ENCODE measurements around the gene SSH2.
"Not testable (repeated sequence)": the region's sequence is repeated elsewhere in the genome, so short reads cannot be mapped to it uniquely, and the experiment has no call there.

Gene SSH2

GRCh38 chr17:29653995-29654714 lies 275.9 kb downstream of the SSH2 start:
- intact Hi-C loops (cut with DNase I; ENCODE audit: low total_unique reads) = no loop called here
- no peaks in the 10 kb centered on the region for H3K4me1 ChIP-seq
- no peak overlapping the region for H3K27ac ChIP-seq
- no peaks in the 10 kb centered on the region for H3K9me3 ChIP-seq
- H3K27me3 ChIP-seq = no peaks in the 10 kb centered on the region
- H3K36me3 ChIP-seq = peaks cover 0 to 11% (median 11%) of the 10 kb centered on the region in 3 donors
- no peak for DNase-seq
- H3K4me3 ChIP-seq = no peak overlapping the region
- no peak for TF ChIP-seq CTCF (IDR thresholded peaks at IDR 0.05)

GRCh38 chr17:29652976-29653375 lies 277.1 kb downstream of the SSH2 start:
- no peaks in the 10 kb centered on the region for H3K9me3 ChIP-seq
- H3K4me3 ChIP-seq = no peak overlapping the region
- H3K4me1 ChIP-seq = no peaks in the 10 kb centered on the region
- H3K27me3 ChIP-seq = no peaks in the 10 kb centered on the region
- no peak for TF ChIP-seq CTCF (IDR thresholded peaks at IDR 0.05)
- DNase-seq = no peak
- H3K27ac ChIP-seq = no peak overlapping the region
- H3K36me3 ChIP-seq = peaks cover 0 to 11% (median 11%) of the 10 kb centered on the region in 3 donors
- intact Hi-C loops (cut with DNase I; ENCODE audit: low total_unique reads) = no loop called here

GRCh38 chr17:29651913-29652312 lies 278.1 kb downstream of the SSH2 start:
- H3K4me1 ChIP-seq; DNase-seq; intact Hi-C loops (cut with DNase I; ENCODE audit: low total_unique reads); H3K27me3 ChIP-seq; H3K9me3 ChIP-seq; H3K4me3 ChIP-seq: not testable (repeated sequence)
- Histone ChIP-seq H3K36me3 (peaks cover 0 to 11% (median 11%) of the 10 kb centered on the region in 3 donors), H3K27ac (peak overlapping the region in 1 of 2 donors; percentile 23)

GRCh38 chr17:29650396-29650795 lies 279.6 kb downstream of the SSH2 start:
- H3K27me3 ChIP-seq = no peaks in the 10 kb centered on the region
- no peaks in the 10 kb centered on the region for H3K9me3 ChIP-seq
- no peak for DNase-seq
- no peak for TF ChIP-seq CTCF (IDR thresholded peaks at IDR 0.05)
- H3K36me3 ChIP-seq = peaks cover 0 to 3% (median 2%) of the 10 kb centered on the region in 3 donors
- H3K27ac ChIP-seq = no peak overlapping the region
- intact Hi-C loops (cut with DNase I; ENCODE audit: low total_unique reads) = no loop called here
- H3K4me3 ChIP-seq = no peak overlapping the region
- H3K4me1 ChIP-seq = peaks cover 0 to 12% (median 10%) of the 10 kb centered on the region in 4 donors

GRCh38 chr17:29649359-29649758 lies 280.7 kb downstream of the SSH2 start:
- Histone ChIP-seq H3K9me3 (no peaks in the 10 kb centered on the region), H3K4me3 (no peak overlapping the region), H3K4me1 (peaks cover 0 to 23% (median 18%) of the 10 kb centered on the region in 4 donors), H3K27me3 (no peaks in the 10 kb centered on the region), H3K36me3 (no peaks in the 10 kb centered on the region), H3K27ac (no peak overlapping the region)
- no peak for DNase-seq
- no peak for TF ChIP-seq CTCF (IDR thresholded peaks at IDR 0.05)
- intact Hi-C loops (cut with DNase I; ENCODE audit: low total_unique reads) = loop anchor here (5.0 kb wide), 1 partner anchor 113 kb away; no protein-coding TSS in a partner anchor

GRCh38 chr17:29648005-29648404 lies 282.0 kb downstream of the SSH2 start:
- Histone ChIP-seq H3K9me3 (no peaks in the 10 kb centered on the region), H3K27ac (peak overlapping the region; percentile 70 to 83), H3K36me3 (no peaks in the 10 kb centered on the region), H3K4me1 (peaks cover 0 to 36% (median 23%) of the 10 kb centered on the region in 4 donors), H3K27me3 (no peaks in the 10 kb centered on the region), H3K4me3 (no peak overlapping the region)
- TF ChIP-seq CTCF (IDR thresholded peaks at IDR 0.05) = no peak
- DNase-seq = no peak
- intact Hi-C loops (cut with DNase I; ENCODE audit: low total_unique reads) = loop anchor here (5.0 kb wide), 1 partner anchor 114 kb away; no protein-coding TSS in a partner anchor

Measured in tibial artery (tissue), 4 donors.